DOHH2 (cell line): ENCODE data around the gene KREMEN2.

Experiments used
- H3F3A ChIP-seq: fragments of 200-600 bp; sonication (generic), shearing (Covaris generic); 2 replicates; pipeline ENCODE4 v1.6.0; 2016; ENCODE audit warnings: antibody characterized with exemption, mild to moderate bottlenecking; ENCODE audit not compliant: control insufficient read depth, insufficient read depth
- H3K27ac ChIP-seq: fragments of 200-600 bp; sonication (generic); 2 replicates; pipeline ENCODE4 v1.5.1; 2014; ENCODE audit warnings: low read depth, mild to moderate bottlenecking, low read length, moderate library complexity
- H3K27me3 ChIP-seq: fragments of 200-600 bp; sonication (generic); 2 replicates; pipeline ENCODE4 v1.6.1; 2014; ENCODE audit warnings: mild to moderate bottlenecking, low read length, mixed read lengths; ENCODE audit not compliant: control insufficient read depth
- H3K36me3 ChIP-seq: fragments of 200-600 bp; sonication (generic); 2 replicates; pipeline ENCODE4 v1.6.1; 2014; ENCODE audit warnings: mild to moderate bottlenecking, low read length, moderate library complexity, mixed read lengths; ENCODE audit not compliant: control insufficient read depth
- H3K4me1 ChIP-seq: fragments of 200-600 bp; sonication (generic); 2 replicates; pipeline ENCODE4 v1.6.1; 2014; ENCODE audit warnings: mild to moderate bottlenecking, low read length, mixed read lengths; ENCODE audit not compliant: control insufficient read depth
- H3K4me2 ChIP-seq: fragments of 200-600 bp; sonication (generic); 2 replicates; pipeline ENCODE4 v1.6.0; 2014; ENCODE audit warnings: mild to moderate bottlenecking, low read length, moderate library complexity
- H3K4me3 ChIP-seq: fragments of 200-600 bp; sonication (generic); 2 replicates; pipeline ENCODE4 v1.5.1; 2014; ENCODE audit warnings: mild to moderate bottlenecking, low read length, mixed read lengths
- H3K79me2 ChIP-seq: fragments of 200-600 bp; sonication (generic); 2 replicates; pipeline ENCODE4 v1.6.1; 2014; ENCODE audit warnings: mild to moderate bottlenecking, low read length, mixed read lengths; ENCODE audit not compliant: control insufficient read depth
- H3K9me2 ChIP-seq: fragments of 200-600 bp; sonication (generic); replicated peaks from 2 replicates; pipeline ENCODE4 v1.6.1; 2014; ENCODE audit warnings: mild to moderate bottlenecking, low read length, mixed read lengths; ENCODE audit not compliant: control insufficient read depth
- H3K9me3 ChIP-seq: fragments of 200-600 bp; sonication (generic); 2 replicates; pipeline ENCODE4 v1.6.1; 2014; ENCODE audit warnings: antibody characterized with exemption, low read length, mixed read lengths; ENCODE audit not compliant: control insufficient read depth, insufficient read depth
- H4K20me1 ChIP-seq: fragments of 200-600 bp; sonication (generic); 2 replicates; pipeline ENCODE4 v1.6.0; 2014; ENCODE audit warnings: low read depth, mild to moderate bottlenecking, antibody characterized with exemption, low read length, moderate library complexity; ENCODE audit not compliant: control insufficient read depth, insufficient read depth
- EZH2phosphoT487 ChIP-seq: fragments of 200-600 bp; sonication (generic); IDR thresholded peaks from 2 replicates; pipeline ENCODE4 v1.6.1; 2017; ENCODE audit warnings: borderline replicate concordance, mild to moderate bottlenecking, antibody characterized with exemption, low read length, moderate library complexity, mixed read lengths
- TF ChIP-seq, protein P1 (sequence below): fragments of 200-600 bp; sonication (generic); IDR thresholded peaks from one replicate; pipeline ENCODE4 v1.5.1; 2014; ENCODE audit warnings: antibody characterized with exemption, mild to moderate bottlenecking, low read depth, low read length; ENCODE audit not compliant: poor library complexity, severe bottlenecking

The KREMEN2 gene

GRCh38 chr16:2991566-2992261 is 27.6 kb downstream of the KREMEN2 start:
- H4K20me1 ChIP-seq: no peaks in the 10 kb centered on the region
- H3F3A ChIP-seq: no peaks in the 10 kb centered on the region
- H3K4me3 ChIP-seq: no peak overlapping the region
- TF ChIP-seq, protein P1, sequence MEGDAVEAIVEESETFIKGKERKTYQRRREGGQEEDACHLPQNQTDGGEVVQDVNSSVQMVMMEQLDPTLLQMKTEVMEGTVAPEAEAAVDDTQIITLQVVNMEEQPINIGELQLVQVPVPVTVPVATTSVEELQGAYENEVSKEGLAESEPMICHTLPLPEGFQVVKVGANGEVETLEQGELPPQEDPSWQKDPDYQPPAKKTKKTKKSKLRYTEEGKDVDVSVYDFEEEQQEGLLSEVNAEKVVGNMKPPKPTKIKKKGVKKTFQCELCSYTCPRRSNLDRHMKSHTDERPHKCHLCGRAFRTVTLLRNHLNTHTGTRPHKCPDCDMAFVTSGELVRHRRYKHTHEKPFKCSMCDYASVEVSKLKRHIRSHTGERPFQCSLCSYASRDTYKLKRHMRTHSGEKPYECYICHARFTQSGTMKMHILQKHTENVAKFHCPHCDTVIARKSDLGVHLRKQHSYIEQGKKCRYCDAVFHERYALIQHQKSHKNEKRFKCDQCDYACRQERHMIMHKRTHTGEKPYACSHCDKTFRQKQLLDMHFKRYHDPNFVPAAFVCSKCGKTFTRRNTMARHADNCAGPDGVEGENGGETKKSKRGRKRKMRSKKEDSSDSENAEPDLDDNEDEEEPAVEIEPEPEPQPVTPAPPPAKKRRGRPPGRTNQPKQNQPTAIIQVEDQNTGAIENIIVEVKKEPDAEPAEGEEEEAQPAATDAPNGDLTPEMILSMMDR: no peak
- TF ChIP-seq EZH2phosphoT487: no peak
- no peaks in the 10 kb centered on the region for H3K9me3 ChIP-seq
- H3K4me2 ChIP-seq: no peak overlapping the region
- H3K9me2 ChIP-seq: no peaks in the 10 kb centered on the region
- H3K27me3 ChIP-seq: peaks cover 35% of the 10 kb centered on the region; the same call in 1 of the 2 replicates
- H3K4me1 ChIP-seq: no peaks in the 10 kb centered on the region
- no peaks in the 10 kb centered on the region for H3K36me3 ChIP-seq
- H3K27ac ChIP-seq: no peak overlapping the region
- no peaks in the 10 kb centered on the region for H3K79me2 ChIP-seq

GRCh38 chr16:2992383-2993081 is 28.5 kb downstream of the KREMEN2 start:
- Histone ChIP-seq H3F3A (no peaks in the 10 kb centered on the region), H3K27ac (no peak overlapping the region), H3K4me3 (no peak overlapping the region), H3K4me1 (no peaks in the 10 kb centered on the region), H3K9me2 (no peaks in the 10 kb centered on the region), H3K4me2 (no peak overlapping the region), H3K27me3 (peaks cover 39% of the 10 kb centered on the region), H4K20me1 (no peaks in the 10 kb centered on the region), H3K9me3 (no peaks in the 10 kb centered on the region), H3K79me2 (no peaks in the 10 kb centered on the region), H3K36me3 (no peaks in the 10 kb centered on the region)
- TF ChIP-seq EZH2phosphoT487: no peak
- TF ChIP-seq, protein P1: no peak

DNA sequence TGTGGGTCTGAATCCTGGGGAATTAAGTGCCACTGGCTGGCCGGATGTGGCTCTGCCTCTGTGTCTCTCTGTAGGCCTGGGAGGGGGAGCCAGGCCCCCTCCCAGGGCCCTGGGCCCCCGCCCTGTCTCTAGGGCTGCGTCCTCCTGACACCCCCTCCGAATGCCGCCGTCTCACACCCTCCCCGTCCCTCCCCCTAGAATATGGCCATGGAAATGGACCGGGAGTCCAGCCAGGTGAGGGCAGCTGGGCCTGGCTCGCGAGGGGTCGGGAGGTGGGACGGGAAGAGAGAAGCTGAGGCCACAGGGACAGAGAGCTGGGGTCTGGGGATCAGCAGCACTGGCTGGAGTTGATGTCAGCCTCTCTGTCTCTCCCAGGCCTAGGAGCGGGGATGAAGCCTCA is 32.2 kb downstream of the KREMEN2 start:
- TF ChIP-seq, protein P1: no peak
- TF ChIP-seq EZH2phosphoT487: no peak
- Histone ChIP-seq H3K36me3 (no peaks in the 10 kb centered on the region), H3K27ac (no peak overlapping the region), H3K9me3 (no peaks in the 10 kb centered on the region), H3K79me2 (no peaks in the 10 kb centered on the region), H4K20me1 (no peaks in the 10 kb centered on the region), H3F3A (no peaks in the 10 kb centered on the region), H3K4me2 (no peak overlapping the region), H3K27me3 (peaks cover 36% of the 10 kb centered on the region), H3K4me1 (no peaks in the 10 kb centered on the region), H3K4me3 (no peak overlapping the region), H3K9me2 (no peaks in the 10 kb centered on the region)
